ENCODE results near the gene RAB25.

The RAB25 gene

DNA sequence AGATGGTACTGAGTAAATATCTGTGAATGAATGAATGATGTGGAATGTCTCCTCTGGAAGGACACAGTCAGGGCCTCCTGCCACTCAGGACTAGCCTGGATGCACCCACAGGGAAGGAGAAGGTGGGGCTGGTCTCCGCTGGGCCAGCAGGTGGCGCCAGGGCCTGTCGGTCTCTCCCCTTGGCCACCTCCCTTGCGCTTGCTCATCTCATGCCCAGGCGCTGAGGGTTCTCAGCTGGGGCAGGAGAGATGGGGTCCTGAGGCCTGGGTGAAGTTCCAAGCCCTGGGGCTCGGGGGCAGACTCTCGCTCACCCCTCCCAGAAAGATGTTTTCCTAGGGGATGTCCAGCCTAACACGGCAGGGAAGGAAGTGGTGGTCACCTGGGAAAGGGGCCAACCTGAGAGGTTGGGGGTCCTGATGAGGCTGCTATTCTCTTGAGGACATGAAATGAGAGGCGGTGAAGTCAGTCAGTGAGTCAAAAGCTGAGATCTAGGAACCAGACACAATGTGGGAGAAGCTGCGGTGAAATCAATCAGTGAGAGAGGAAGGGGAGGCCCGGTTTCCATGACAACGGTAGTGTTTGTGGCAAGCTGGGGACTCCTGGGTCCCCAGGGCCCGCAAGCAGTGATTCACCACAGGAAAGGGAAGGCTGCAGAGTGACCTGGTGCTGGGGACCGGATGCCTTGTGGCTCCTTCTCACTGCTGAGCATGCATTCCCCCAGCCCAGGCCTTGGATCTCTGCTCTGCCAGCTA is 35.9 kb downstream of the RAB25 start (continued):
- no peak for TF ChIP-seq ZNF629 (tag by site-specific recombination; IDR thresholded peaks at IDR 0.05)
- no peak for TF ChIP-seq GLI2 (tag by site-specific recombination; IDR thresholded peaks at IDR 0.05; ENCODE audit: borderline replicate concordance, low read depth)
- no peak for TF ChIP-seq ZNF777 (tag by site-specific recombination; IDR thresholded peaks at IDR 0.05; ENCODE audit: borderline replicate concordance)
- TF ChIP-seq ZNF473 (tag by site-specific recombination; IDR thresholded peaks at IDR 0.05): no peak
- TF ChIP-seq, protein P1, sequence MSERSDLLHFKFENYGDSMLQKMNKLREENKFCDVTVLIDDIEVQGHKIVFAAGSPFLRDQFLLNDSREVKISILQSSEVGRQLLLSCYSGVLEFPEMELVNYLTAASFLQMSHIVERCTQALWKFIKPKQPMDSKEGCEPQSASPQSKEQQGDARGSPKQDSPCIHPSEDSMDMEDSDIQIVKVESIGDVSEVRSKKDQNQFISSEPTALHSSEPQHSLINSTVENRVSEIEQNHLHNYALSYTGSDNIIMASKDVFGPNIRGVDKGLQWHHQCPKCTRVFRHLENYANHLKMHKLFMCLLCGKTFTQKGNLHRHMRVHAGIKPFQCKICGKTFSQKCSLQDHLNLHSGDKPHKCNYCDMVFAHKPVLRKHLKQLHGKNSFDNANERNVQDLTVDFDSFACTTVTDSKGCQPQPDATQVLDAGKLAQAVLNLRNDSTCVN (tag by site-specific recombination; optimal IDR thresholded peaks at IDR 0.05): no peak
- no peak for TF ChIP-seq HOXC10 (CRISPR knock-in tag; IDR thresholded peaks at IDR 0.05)
- no peak for TF ChIP-seq ZBTB8A (tag by site-specific recombination; IDR thresholded peaks at IDR 0.05)
- no peak for TF ChIP-seq ZNF335 (tag by site-specific recombination; conservative IDR thresholded peaks at IDR 0.05)
- TF ChIP-seq FEZF1 (tag by site-specific recombination; IDR thresholded peaks at IDR 0.05): peak; percentile 76
- TF ChIP-seq ZNF2 (tag by site-specific recombination; IDR thresholded peaks at IDR 0.05): peak; percentile 39; the same call in 1 of the 2 replicates
- TF ChIP-seq ZNF211 (tag by site-specific recombination; IDR thresholded peaks at IDR 0.05; ENCODE audit: low read depth): no peak
- TF ChIP-seq, protein P2, sequence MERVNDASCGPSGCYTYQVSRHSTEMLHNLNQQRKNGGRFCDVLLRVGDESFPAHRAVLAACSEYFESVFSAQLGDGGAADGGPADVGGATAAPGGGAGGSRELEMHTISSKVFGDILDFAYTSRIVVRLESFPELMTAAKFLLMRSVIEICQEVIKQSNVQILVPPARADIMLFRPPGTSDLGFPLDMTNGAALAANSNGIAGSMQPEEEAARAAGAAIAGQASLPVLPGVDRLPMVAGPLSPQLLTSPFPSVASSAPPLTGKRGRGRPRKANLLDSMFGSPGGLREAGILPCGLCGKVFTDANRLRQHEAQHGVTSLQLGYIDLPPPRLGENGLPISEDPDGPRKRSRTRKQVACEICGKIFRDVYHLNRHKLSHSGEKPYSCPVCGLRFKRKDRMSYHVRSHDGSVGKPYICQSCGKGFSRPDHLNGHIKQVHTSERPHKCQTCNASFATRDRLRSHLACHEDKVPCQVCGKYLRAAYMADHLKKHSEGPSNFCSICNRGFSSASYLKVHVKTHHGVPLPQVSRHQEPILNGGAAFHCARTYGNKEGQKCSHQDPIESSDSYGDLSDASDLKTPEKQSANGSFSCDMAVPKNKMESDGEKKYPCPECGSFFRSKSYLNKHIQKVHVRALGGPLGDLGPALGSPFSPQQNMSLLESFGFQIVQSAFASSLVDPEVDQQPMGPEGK (tag by site-specific recombination; IDR thresholded peaks at IDR 0.05): peak; percentile 48; the same call in 1 of the 2 replicates
- TF ChIP-seq ZNF121 (tag by site-specific recombination; IDR thresholded peaks at IDR 0.05): no peak
- TF ChIP-seq SCRT2 (tag by site-specific recombination; IDR thresholded peaks at IDR 0.05): no peak
- no peak for TF ChIP-seq ZNF529 (tag by site-specific recombination; IDR thresholded peaks at IDR 0.05; ENCODE audit: insufficient replicate concordance)
- TF ChIP-seq IKZF3 (tag by site-specific recombination; IDR thresholded peaks at IDR 0.05): peak; percentile 59; the same call in 1 of the 2 replicates
- no peak for TF ChIP-seq ZNF354C (tag by site-specific recombination; IDR thresholded peaks at IDR 0.05; ENCODE audit: borderline replicate concordance, low read depth)
- TF ChIP-seq SP7 (tag by site-specific recombination; IDR thresholded peaks at IDR 0.05): peak; percentile 39; the same call in 1 of the 2 replicates
- TF ChIP-seq, protein P3, sequence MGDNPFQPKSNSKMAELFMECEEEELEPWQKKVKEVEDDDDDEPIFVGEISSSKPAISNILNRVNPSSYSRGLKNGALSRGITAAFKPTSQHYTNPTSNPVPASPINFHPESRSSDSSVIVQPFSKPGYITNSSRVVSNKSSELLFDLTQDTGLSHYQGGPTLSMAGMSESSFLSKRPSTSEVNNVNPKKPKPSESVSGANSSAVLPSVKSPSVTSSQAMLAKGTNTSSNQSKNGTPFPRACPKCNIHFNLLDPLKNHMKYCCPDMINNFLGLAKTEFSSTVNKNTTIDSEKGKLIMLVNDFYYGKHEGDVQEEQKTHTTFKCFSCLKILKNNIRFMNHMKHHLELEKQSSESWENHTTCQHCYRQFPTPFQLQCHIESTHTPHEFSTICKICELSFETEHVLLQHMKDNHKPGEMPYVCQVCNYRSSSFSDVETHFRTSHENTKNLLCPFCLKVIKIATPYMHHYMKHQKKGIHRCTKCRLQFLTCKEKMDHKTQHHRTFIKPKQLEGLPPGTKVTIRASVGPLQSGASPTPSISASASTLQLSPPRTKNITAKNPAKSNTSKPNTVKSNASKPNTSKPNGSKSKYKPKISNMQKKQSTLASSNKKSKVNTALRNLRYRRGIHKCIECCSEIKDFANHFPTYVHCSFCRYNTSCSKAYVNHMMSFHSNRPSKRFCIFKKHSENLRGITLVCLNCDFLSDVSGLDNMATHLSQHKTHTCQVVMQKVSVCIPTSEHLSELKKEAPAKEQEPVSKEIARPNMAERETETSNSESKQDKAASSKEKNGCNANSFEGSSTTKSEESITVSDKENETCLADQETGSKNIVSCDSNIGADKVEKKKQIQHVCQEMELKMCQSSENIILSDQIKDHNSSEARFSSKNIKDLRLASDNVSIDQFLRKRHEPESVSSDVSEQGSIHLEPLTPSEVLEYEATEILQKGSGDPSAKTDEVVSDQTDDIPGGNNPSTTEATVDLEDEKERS (tag by site-specific recombination; IDR thresholded peaks at IDR 0.05): no peak
- TF ChIP-seq SCRT1 (tag by site-specific recombination; IDR thresholded peaks at IDR 0.05; ENCODE audit: borderline replicate concordance): no peak
- no peak for TF ChIP-seq KLF1 (tag by site-specific recombination; IDR thresholded peaks at IDR 0.05)

Data from HEK293 (cell line).